DMS114 treated with DMSO at 0.1 percent for 48 hours (cell line): ENCODE measurements around the gene TAS2R41.
"Not testable (repeated sequence)": the region's sequence is repeated elsewhere in the genome, so short reads cannot be mapped to it uniquely, and the experiment has no call there.

Experiments
- DNase-seq: peaks from one replicate; lab custom pipeline; 2025; ENCODE audit not compliant: unreplicated experiment; lab: John Stamatoyannopoulos, UW

TAS2R41 gene

DNA sequence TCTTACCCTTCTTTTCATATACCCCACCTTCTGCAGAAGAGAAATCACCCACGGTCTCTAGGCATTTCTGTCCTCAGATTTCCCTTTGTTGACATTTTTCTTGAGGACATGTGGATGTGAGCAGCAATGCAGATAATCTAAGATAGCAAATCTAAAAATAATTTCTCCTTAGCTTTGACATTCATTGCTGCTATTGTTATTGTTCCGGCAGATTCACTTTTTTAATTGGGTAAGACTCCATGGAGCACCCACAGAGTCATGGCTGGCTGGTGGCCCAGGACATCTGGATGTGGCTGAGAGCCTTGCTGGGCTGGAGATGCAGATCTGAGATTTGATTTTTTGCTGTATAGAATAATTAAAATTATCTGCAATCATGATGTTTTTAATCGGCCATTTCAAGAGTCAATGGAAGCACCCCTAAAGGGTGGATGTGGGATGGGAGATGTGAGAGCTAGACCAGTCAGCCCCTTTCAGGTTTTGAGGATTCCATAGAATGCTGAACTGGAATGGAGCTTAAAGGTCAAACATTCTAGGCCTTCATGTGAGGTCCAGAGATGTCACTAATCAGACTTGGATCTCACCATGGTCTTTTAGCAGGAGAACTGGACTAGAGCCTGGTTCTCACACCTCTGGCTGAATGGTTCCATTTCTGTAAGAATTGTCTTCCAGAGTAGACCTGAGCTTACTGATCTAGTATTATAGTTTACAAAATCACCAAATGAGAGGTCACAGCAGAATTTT lies 37.5 kb downstream of the TAS2R41 start:
- DNase-seq: no peak

- no peak for DNase-seq
These were observed 39.3 kb downstream of the TAS2R41 start for GRCh38 chr7:143516981-143517380.

GRCh38 chr7:143518521-143518920 lies 40.8 kb downstream of the TAS2R41 start:
- DNase-seq: no peak

DNA sequence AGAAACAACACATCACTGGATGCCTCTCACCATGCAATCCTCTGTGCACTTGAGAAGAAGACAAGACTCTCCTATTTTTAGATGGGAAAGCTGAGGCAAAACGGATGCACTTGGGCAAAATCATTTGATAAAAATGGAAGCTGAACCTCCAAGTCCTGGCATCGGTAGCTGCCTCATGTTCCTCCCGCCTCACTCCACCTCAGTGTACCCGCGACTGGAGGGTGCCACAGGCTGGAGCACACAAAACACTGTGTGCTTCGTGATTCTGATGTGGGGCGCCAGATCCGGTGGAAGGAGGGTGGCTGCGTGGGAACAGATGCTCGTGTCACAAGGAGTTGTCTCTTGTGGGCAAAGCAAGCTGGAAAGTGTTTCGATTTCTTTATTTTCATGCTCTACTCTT lies 41.3 kb downstream of the TAS2R41 start:
- DNase-seq: no peak

DNA sequence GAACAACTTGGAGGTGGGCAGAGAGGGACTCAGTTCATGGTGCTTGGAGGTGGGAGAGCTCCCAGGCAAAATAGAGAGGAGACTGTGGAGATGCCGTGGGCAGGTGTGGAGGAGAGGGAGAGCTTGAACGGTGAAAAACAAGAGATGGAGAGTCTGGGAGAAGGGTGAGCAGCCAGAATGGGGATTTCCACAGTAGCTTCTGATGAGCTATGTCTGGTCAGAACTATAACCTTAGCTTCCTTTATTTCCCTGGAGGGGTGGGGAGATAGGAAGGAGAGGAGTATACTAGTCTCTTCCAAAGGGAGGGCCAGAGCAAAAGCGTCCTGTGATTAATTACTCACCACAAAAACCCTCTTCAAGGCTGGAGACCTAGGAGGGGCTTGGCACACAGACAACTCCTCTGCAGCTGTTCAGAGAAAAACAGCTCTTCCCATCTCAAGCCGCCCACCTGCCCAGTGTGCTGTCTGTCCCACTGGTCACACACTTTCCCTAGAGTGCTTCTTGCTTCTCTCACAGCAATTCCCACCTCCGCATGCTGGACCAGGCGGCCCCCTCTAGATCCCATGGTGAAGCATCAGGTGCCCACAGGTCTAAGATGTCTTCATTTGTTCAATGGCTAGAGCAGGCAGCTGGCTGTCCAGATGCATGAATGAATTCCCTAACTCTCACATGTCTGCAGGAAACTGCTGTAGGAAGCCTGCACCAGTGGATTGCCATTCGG lies 41.9 kb downstream of the TAS2R41 start:
- DNase-seq: no peak

GRCh38 chr7:143522309-143522916 lies 44.7 kb downstream of the TAS2R41 start:
- DNase-seq: not testable (repeated sequence)
